ENCODE data around the gene OR2AG2. TPM values are rescaled to one million over a fixed set of nuclear protein-coding genes. Genes with fewer than 3 reads are reported as not detected.
A peak's percentile ranks its signal among the peaks of the same experiment; 100 is the strongest.
"Not testable (repeated sequence)": the region's sequence is repeated elsewhere in the genome, so short reads cannot be mapped to it uniquely, and the experiment has no call there.

The OR2AG2 gene
- total and polyA plus RNA-seq, 2 donors from 2014 or later = 0.19 TPM; not detected in 1

GRCh38 chr11:6813656-6814055 lies 41.9 kb upstream of the OR2AG2 start:
- Histone ChIP-seq H3K4me1 (ENCODE audit: control insufficient read depth in 2 of 3, insufficient read depth in 2 of 3, low read depth in 1 of 3, low read length in 3 of 3) (no peaks in the 10 kb centered on the region), H3K27me3 (ENCODE audit: control insufficient read depth, insufficient read depth, low read length) (no peaks in the 10 kb centered on the region), H3K9ac (ENCODE audit: low read length in 3 of 3) (no peak overlapping the region), H3K4me3 (ENCODE audit: low read length in 3 of 3) (no peak overlapping the region), H3K27ac (ENCODE audit: low read depth in 2 of 2, low read length in 2 of 2) (no peak overlapping the region), H3K9me3 (ENCODE audit: control insufficient read depth in 2 of 3, insufficient read depth in 1 of 3, low read length in 3 of 3) (no peaks in the 10 kb centered on the region), H3K36me3 (ENCODE audit: control insufficient read depth in 2 of 3, insufficient read depth in 3 of 3, low read length in 3 of 3) (no peaks in the 10 kb centered on the region)
- DNase-seq (peak in 2 of 5 donors; percentile 2 to 4), FAIRE-seq (no peak)
- no peak for TF ChIP-seq CTCF (IDR thresholded peaks at IDR 0.05; ENCODE audit: borderline replicate concordance, extremely low read depth, insufficient read depth)
- intact Hi-C loops (cut with DNase I) = no loop called here

GRCh38 chr11:6812390-6813005 lies 40.7 kb upstream of the OR2AG2 start:
- H3K36me3 ChIP-seq (ENCODE audit: control insufficient read depth in 2 of 3, insufficient read depth in 3 of 3, low read length in 3 of 3) = no peaks in the 10 kb centered on the region
- H3K9me3 ChIP-seq (ENCODE audit: control insufficient read depth in 2 of 3, insufficient read depth in 1 of 3, low read length in 3 of 3) = no peaks in the 10 kb centered on the region
- no peak overlapping the region for H3K9ac ChIP-seq (ENCODE audit: low read length in 3 of 3)
- intact Hi-C loops (cut with DNase I) = no loop called here
- H3K4me3 ChIP-seq (ENCODE audit: low read length in 3 of 3) = no peak overlapping the region
- no peak overlapping the region for H3K27ac ChIP-seq (ENCODE audit: low read depth in 2 of 2, low read length in 2 of 2)
- DNase-seq = peak in 4 of 5 donors; percentile 23 to 59 (median 42)
- TF ChIP-seq CTCF (IDR thresholded peaks at IDR 0.05; ENCODE audit: borderline replicate concordance, extremely low read depth, insufficient read depth) = peak; percentile 80
- H3K4me1 ChIP-seq (ENCODE audit: control insufficient read depth in 2 of 3, insufficient read depth in 2 of 3, low read depth in 1 of 3, low read length in 3 of 3) = no peaks in the 10 kb centered on the region
- H3K27me3 ChIP-seq (ENCODE audit: control insufficient read depth, insufficient read depth, low read length) = no peaks in the 10 kb centered on the region
- FAIRE-seq = no peak

- H3K4me1 ChIP-seq (ENCODE audit: control insufficient read depth in 2 of 3, insufficient read depth in 2 of 3, low read depth in 1 of 3, low read length in 3 of 3); H3K27ac ChIP-seq (ENCODE audit: low read depth in 2 of 2, low read length in 2 of 2); H3K27me3 ChIP-seq (ENCODE audit: control insufficient read depth, insufficient read depth, low read length); FAIRE-seq; DNase-seq; H3K4me3 ChIP-seq (ENCODE audit: low read length in 3 of 3); H3K9ac ChIP-seq (ENCODE audit: low read length in 3 of 3); H3K9me3 ChIP-seq (ENCODE audit: control insufficient read depth in 2 of 3, insufficient read depth in 1 of 3, low read length in 3 of 3); H3K36me3 ChIP-seq (ENCODE audit: control insufficient read depth in 2 of 3, insufficient read depth in 3 of 3, low read length in 3 of 3); intact Hi-C loops (cut with DNase I): not testable (repeated sequence)
These were observed 29.3 kb upstream of the OR2AG2 start for GRCh38 chr11:6801075-6801474.

- no peaks in the 10 kb centered on the region for H3K27me3 ChIP-seq (ENCODE audit: control insufficient read depth, insufficient read depth, low read length)
- FAIRE-seq (no peak), DNase-seq (no peak)
- H3K36me3 ChIP-seq (ENCODE audit: control insufficient read depth in 2 of 3, insufficient read depth in 3 of 3, low read length in 3 of 3) = no peaks in the 10 kb centered on the region
- no peak within 1 kb of the TSS for H3K27ac ChIP-seq (ENCODE audit: low read depth in 2 of 2, low read length in 2 of 2)
- no peaks in the 10 kb centered on the region for H3K4me1 ChIP-seq (ENCODE audit: control insufficient read depth in 2 of 3, insufficient read depth in 2 of 3, low read depth in 1 of 3, low read length in 3 of 3)
- intact Hi-C loops (cut with DNase I) = no loop called here
- H3K4me3 ChIP-seq (ENCODE audit: low read length in 3 of 3) = no peak within 1 kb of the TSS
- no peak for TF ChIP-seq CTCF (IDR thresholded peaks at IDR 0.05; ENCODE audit: borderline replicate concordance, extremely low read depth, insufficient read depth)
- no peak within 1 kb of the TSS for H3K9ac ChIP-seq (ENCODE audit: low read length in 3 of 3)
- peaks cover 0 to 2% (median 0%) of the 10 kb centered on the region in 3 donors for H3K9me3 ChIP-seq (ENCODE audit: control insufficient read depth in 2 of 3, insufficient read depth in 1 of 3, low read length in 3 of 3)
These were observed 27.6 kb upstream of the OR2AG2 start, which contains the start of gene OR6A2 for GRCh38 chr11:6799402-6799801. OR6A2 (minus strand) TSS chr11:6799689; CDS start chr11:6795708, 3,981 bp downstream.
